ENCODE measurements around the gene PLIN1.
"Not testable (repeated sequence)": the region's sequence is repeated elsewhere in the genome, so short reads cannot be mapped to it uniquely, and the experiment has no call there.

PLIN1 gene, protein sequence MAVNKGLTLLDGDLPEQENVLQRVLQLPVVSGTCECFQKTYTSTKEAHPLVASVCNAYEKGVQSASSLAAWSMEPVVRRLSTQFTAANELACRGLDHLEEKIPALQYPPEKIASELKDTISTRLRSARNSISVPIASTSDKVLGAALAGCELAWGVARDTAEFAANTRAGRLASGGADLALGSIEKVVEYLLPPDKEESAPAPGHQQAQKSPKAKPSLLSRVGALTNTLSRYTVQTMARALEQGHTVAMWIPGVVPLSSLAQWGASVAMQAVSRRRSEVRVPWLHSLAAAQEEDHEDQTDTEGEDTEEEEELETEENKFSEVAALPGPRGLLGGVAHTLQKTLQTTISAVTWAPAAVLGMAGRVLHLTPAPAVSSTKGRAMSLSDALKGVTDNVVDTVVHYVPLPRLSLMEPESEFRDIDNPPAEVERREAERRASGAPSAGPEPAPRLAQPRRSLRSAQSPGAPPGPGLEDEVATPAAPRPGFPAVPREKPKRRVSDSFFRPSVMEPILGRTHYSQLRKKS

GRCh38 chr15:89679212-89679611 lies at the start of gene PLIN1:
Gene PLIN1, minus strand, starts transcription at chr15:89679367. Its CDS starts 1,878 bp downstream, at chr15:89677489.
- DNase-seq (ENCODE audit: low read depth): no peak

DNA sequence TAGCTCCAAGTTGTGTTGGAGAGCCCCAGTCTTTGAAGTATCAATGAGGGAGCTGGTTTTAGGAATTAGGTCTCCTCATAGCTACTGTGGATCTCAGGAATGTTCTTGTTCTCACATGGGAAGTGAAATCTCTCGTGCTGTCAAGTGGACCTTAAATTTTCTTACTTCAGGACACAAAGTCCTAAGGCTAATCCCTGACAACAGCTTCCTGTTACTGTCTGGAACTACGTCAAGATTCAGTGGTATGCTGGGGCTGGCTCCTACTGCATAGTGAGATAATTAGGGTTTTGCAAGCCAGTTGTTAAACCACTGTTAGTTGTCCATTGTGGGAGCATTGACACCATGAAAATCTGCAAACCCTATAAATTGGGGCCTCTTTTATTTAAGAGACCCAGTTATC lies 49.1 kb upstream of the PLIN1 start:
- DNase-seq (ENCODE audit: low read depth): no peak

GRCh38 chr15:89725064-89725463 lies 45.9 kb upstream of the PLIN1 start:
- no peak for DNase-seq (ENCODE audit: low read depth)

GRCh38 chr15:89724621-89725020 lies 45.5 kb upstream of the PLIN1 start:
- no peak for DNase-seq (ENCODE audit: low read depth)

DNA sequence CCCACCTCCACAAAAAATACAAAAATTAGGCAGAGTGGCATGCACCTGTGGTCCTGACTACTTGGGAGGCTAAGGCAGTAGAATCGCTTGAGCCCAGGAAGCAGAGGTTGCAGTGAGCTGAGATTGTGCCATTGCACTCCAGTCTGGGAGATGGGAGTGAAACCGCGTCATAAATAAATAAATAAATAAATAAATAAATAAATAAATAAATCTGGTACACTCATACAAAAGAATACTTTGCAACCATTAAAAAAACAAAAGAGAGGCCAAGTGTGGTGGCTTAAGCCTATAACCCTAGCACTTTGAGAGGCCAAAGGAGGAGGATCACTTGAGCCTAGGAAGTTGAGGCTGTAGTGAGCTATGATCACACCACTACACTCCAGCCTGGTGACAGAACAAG lies 43.9 kb upstream of the PLIN1 start:
- DNase-seq (ENCODE audit: low read depth): no peak

DNA sequence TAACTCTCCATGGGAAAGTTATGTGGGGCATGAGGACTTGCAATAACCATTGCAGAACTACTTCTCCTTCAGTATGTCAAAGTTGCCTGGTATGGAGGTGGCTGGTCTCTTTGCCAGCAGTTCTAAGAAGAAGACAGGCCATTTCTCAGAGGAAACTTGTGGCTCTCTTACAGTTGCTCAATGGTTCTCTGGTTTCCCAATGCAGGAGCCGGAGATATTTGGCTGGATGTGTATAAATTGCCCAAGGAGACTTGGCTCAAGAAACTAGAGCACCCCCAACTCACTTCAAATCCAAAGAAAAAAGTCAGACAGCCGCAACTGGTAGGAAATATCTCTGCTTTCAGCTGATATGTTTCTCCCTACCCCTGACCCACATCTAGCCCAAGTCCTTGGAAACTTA lies 35.6 kb upstream of the PLIN1 start:
- DNase-seq (ENCODE audit: low read depth): no peak

- DNase-seq (ENCODE audit: low read depth): no peak
Measured at GRCh38 chr15:89707577-89707976, 28.4 kb upstream of the PLIN1 start.

DNA sequence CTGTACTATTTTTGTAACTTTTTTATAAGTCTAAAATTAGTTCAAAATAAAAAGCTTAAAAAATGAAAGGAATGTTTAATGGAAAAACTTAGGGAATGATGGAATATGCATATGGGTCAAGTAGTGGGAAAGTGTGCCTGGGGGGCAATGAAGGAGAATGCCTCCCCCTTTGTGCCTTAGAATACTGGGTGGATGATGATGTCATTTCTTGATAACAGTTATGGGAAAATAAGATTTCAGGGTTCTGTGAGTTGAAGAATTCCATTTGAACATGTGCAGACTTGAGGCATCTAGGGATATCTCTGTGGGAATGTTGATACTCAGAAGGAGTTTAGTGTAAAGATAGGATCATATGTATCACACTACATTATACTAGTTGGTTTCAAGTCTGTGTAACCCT lies 25.2 kb upstream of the PLIN1 start:
- no peak for DNase-seq (ENCODE audit: low read depth)

- DNase-seq (ENCODE audit: low read depth): no peak
Measured at GRCh38 chr15:89695198-89695597, 16.0 kb upstream of the PLIN1 start.

- no peak for DNase-seq (ENCODE audit: low read depth)
Measured at GRCh38 chr15:89693696-89694095, 14.5 kb upstream of the PLIN1 start.

DNA sequence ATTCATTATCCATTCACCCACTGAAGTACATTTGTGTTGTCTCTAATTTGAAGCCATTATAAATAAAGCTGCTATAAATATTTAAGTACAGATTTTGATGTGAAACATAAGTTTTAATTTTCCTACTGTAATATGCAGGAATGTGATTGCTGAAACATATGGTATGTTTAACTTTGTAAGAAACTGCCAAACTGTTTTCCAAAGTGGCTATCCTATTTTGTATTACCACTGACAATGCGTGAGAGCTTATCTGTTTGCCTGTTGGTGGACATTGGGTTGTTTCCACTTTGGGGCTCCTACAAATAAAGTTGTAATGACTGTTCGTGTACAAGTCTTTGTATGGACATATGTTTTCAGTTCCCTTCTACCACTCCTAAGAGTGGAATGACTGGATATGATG lies 13.9 kb upstream of the PLIN1 start:
- no peak for DNase-seq (ENCODE audit: low read depth)

DNA sequence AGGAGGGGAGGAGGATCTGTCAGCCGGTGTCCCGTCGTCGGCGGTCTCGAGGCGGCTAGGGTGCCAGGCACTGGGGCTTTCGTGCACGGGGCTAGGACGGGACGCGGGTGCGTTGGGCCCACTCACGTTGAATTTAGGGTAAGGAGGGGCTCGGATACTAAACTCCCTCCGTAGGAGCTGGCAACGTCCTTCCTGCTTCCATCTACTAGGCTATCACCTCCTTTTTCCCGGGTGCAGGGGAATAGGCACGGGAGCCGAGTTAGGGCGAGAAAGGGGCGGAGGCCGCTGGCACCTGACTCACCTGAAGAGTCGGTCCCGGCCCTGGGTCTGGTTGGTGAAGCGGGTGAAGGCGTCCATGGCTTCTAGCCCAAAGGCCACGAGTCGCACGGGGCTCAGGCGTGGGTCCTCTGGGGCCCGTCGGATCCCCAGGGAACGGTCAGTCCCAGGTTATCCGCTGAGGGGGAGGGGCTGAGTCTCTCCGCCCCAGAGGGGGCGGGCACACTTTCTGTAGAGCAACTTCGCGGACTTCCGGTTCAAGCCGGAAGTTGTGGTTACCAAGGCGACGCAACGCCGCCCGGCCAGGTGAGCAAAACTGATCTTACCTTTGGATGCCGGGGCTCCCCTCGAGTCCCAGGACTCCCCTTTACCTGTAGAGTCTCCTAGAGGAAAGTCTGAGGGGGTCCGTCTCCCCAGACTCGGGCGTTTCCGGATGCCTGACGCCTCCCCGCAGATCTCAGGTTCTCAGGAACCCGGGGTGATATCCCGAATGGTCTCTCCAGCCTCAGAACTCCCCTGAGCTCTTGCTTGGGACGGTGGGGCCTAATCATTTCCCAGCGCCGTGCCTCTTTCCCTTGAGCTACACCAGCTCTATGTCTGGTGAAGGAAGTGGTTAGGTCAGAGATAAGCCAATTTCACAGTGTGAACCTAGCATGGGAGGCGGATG lies 11.4 kb upstream of the PLIN1 start, which contains the start of the genes PEX11A and WDR93:
Gene PEX11A (minus strand): TSS at position 479 of the 943 bp plus-strand sequence. CDS start 122 bp downstream, at position 357.
Gene WDR93 (plus strand): TSS at position 536 of the 943 bp plus-strand sequence. CDS start 10,936 bp downstream, outside the sequence.
- peak; percentile 77 for DNase-seq (ENCODE audit: low read depth)

- DNase-seq (ENCODE audit: low read depth): not testable (repeated sequence)
Measured at GRCh38 chr15:89689930-89690275, 10.7 kb upstream of the PLIN1 start.

DNA sequence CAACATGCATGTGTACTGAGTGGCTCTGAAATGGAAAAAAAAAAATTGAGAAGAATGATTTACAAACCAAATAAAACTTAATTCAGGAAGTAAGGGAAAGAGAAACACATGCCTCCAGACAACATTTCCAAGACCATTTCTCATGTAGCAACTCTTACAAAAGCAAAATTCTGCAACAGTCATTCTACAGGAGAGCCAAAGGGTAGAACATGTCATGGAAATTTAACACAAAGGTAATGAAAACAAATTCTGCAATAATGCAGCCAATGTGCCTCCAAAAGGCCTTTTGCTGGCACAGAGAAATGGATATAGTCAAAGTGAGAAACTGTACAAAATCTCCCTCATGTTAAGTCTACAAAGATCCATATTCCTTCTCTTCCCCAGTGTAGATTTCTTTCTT lies 7.4 kb upstream of the PLIN1 start:
- DNase-seq (ENCODE audit: low read depth): no peak

GRCh38 chr15:89685995-89686394 lies 6.8 kb upstream of the PLIN1 start:
- DNase-seq (ENCODE audit: low read depth): no peak

GRCh38 chr15:89681146-89681545 lies 2.0 kb upstream of the PLIN1 start:
- no peak for DNase-seq (ENCODE audit: low read depth)

DNA sequence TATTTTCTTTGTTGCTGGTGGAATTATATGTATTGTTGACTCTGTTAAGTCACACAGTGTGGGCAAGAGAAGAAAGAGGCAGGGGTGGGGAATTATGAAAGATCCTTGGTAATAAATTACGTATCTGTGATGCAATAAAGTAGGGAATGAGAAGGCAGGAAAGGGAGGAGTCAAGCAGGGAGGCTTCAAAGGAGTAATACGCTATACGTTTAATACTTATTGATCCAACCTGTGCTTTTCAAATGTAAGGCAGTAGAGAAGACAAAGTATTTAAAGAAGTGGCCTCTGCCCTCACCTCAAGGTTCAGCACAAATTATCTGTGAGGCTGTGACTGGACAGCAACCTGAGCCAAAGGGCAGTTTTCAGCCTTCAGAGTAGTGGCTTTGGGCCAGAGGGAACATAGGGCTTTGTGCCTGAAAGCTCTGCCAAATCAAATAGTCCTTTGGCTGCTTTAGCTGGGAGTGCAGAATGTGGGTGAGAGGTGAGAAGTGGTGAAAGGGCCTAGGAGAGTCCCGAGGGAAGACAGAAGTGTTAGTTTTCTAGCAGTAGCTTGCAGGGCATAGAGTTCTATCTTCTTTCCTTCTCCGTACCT lies 1.2 kb upstream of the PLIN1 start:
- DNase-seq (ENCODE audit: low read depth): no peak

GRCh38 chr15:89677381-89677780 lies 1.8 kb downstream of the PLIN1 start:
- DNase-seq (ENCODE audit: low read depth): no peak

GRCh38 chr15:89675606-89676005 lies 3.6 kb downstream of the PLIN1 start:
- DNase-seq (ENCODE audit: low read depth): no peak

GRCh38 chr15:89674526-89674925 lies 4.6 kb downstream of the PLIN1 start:
- DNase-seq (ENCODE audit: low read depth): no peak

GRCh38 chr15:89673165-89673512 lies 6.0 kb downstream of the PLIN1 start:
- DNase-seq (ENCODE audit: low read depth): peak; percentile 33

Data from CMK (cell line).